ENCODE measurements around the gene SSBP3.

DNA sequence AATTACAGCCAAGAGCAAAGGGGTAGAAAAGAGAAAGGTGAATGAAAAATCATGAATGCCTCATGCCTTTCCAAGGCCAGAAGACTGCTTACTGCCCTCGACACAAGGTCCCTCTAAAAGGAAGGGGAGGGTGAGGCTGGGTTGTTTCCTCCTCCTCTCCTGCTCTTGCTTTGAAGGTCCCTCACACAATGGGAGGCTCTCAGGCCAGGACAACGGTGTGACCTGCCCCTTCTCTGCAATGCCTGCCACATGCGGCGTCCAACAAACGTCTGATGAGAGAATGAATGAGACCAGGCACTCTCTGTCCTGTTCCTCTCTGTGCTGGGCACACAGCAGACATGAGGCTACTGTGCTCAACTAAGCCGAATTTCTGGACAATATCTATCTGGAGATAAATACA lies 51.3 kb downstream of the SSBP3 start:
- TF ChIP-seq, protein P1, sequence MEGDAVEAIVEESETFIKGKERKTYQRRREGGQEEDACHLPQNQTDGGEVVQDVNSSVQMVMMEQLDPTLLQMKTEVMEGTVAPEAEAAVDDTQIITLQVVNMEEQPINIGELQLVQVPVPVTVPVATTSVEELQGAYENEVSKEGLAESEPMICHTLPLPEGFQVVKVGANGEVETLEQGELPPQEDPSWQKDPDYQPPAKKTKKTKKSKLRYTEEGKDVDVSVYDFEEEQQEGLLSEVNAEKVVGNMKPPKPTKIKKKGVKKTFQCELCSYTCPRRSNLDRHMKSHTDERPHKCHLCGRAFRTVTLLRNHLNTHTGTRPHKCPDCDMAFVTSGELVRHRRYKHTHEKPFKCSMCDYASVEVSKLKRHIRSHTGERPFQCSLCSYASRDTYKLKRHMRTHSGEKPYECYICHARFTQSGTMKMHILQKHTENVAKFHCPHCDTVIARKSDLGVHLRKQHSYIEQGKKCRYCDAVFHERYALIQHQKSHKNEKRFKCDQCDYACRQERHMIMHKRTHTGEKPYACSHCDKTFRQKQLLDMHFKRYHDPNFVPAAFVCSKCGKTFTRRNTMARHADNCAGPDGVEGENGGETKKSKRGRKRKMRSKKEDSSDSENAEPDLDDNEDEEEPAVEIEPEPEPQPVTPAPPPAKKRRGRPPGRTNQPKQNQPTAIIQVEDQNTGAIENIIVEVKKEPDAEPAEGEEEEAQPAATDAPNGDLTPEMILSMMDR (optimal IDR thresholded peaks at IDR 0.05 in 1 of 3, IDR thresholded peaks at IDR 0.05 in 1 of 3, conservative IDR thresholded peaks at IDR 0.05 in 1 of 3; ENCODE audit: extremely low read depth in 1 of 3, insufficient read depth in 2 of 3, low read length in 3 of 3) = no peak
- TF ChIP-seq EZH2 (IDR thresholded peaks at IDR 0.05; ENCODE audit: low read length) = no peak
